Measurements from ENCODE around the gene PNLIPRP2.

The PNLIPRP2 gene

DNA sequence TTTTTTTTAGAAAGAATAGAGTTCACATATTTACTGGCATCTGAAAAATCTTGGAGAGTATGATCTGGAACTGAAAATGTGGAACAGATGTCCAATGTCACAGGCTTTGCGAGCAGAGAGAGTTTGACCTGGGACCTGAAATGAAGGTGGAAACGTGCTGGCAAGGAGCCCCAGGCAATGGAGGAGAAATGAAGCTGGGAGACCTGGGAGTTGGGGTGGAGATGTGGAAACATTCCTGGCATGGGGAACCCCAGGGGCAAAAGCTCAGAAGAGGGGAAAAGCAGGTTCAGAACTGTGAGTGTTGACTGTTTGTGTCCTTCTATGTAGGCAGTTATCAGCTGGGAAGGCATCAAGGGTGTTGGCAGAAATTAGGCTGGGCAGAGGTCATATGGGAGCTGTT, 7.3 kb upstream of the PNLIPRP2 start:
- DNase-seq, result no peak

DNA sequence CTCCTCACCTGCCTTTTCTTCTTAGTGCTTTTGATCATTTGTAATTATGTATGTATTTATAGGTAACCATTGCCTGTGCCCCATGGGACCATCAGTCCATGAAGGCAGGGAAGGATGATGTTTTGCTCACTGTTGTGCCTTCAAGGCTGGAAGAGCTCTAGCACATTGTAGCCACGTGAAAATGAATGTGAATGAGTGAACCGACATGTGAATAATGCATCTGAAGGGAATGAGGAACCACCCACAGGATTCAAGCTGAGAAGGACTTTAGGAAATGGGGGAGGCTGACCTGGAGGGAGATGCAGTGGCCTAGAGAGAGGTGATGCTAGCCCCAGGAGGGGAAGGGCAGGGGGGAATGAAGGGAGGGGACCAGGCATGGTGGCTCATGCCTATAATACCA, 6.0 kb upstream of the PNLIPRP2 start:
- DNase-seq, result no peak

- no peak for DNase-seq
These were observed 5.5 kb upstream of the PNLIPRP2 start for GRCh38 chr10:116615199-116615776.

GRCh38 chr10:116621476-116621875, 723 bp downstream of the PNLIPRP2 start:
- no peak for DNase-seq

- DNase-seq, result no peak
These were observed 1.3 kb downstream of the PNLIPRP2 start for GRCh38 chr10:116621934-116622655.

DNA sequence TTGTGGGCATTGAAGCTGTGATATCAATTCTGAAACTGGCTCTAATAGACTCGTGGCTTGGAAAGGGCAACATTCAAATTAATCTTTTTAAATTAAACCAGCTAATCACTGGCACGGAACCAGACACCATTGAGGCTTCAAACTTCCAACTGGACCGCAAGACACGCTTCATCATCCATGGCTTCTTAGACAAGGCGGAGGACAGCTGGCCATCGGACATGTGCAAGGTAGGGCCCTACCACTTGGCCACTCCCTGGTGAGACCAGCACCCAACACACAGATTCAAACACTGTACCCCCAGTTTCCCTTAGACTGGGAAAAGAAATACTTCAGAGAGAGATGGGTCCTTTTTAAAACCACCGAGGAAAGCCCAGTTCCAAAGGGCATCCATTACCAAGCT, 5.1 kb downstream of the PNLIPRP2 start:
- no peak for DNase-seq

DNA sequence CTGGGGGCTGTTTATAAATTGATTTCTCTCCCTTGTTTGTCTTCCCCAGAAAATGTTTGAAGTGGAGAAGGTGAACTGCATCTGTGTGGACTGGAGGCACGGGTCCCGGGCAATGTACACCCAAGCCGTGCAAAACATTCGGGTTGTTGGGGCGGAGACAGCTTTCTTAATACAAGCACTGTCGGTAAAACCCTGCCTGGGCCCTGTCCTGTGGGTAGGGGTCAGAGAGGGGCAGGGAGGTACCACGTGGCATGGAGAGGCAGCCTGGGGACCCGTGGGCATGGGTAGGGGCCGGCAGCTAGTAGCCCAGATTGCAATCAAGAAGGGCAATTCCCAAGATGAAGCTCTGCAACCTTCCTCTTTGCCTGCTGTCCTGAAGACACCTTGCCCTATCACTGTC, 6.1 kb downstream of the PNLIPRP2 start:
- DNase-seq, result no peak

GRCh38 chr10:116627386-116627933, 6.7 kb downstream of the PNLIPRP2 start:
- DNase-seq, result no peak

- no peak for DNase-seq
These were observed 8.6 kb downstream of the PNLIPRP2 start for GRCh38 chr10:116629340-116629739.

DNA sequence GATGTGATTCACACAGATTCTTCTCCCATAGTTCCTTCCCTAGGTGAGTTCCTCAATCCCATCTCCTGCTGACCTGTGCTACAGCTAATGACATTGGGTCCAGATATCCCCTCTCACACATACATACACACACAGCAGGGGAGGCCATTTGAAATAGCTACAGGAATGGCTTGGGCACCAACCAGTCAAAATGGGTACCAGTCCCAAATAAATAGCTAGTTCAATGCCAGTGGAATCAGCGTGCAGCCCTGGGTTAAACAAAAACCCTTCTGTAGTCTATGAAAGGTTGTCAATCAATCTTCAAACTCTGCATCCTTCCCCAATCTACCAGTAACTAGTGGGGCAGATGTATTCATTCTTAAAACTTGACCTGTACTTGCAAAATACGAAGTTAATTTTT, 9.3 kb downstream of the PNLIPRP2 start:
- no peak for DNase-seq

- DNase-seq, result no peak
These were observed 11.1 kb downstream of the PNLIPRP2 start for GRCh38 chr10:116631871-116632295.

DNA sequence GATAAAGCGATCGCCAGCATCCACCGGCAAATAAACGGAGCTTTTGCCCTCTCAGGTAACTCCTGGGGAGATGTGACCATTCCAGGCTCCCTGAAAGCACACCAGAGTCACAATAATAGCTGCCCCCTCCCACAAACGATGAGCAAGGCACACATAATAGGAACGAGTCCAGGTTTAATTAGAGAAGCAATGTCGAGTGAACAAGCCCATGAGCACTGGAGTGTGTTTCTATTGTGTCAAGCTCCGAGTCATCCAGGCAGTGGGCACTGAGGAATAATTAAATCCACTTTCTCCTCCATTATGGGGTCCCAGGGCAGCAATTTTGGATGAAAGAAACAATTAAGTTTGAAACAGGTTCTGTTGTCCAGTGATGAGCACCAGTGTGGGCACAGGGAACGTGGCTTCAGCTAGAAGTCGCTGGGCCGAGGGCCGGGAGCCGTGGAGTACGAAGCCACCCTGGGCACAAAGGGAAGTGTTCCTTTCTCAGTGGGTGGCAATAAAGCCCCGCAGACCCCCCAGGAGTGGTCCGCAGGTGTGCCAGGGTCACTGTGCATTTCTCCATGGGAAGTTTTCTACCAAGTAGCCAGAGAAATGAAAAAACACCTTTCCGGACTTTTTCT, 12.0 kb downstream of the PNLIPRP2 start:
- DNase-seq, result no peak

DNA sequence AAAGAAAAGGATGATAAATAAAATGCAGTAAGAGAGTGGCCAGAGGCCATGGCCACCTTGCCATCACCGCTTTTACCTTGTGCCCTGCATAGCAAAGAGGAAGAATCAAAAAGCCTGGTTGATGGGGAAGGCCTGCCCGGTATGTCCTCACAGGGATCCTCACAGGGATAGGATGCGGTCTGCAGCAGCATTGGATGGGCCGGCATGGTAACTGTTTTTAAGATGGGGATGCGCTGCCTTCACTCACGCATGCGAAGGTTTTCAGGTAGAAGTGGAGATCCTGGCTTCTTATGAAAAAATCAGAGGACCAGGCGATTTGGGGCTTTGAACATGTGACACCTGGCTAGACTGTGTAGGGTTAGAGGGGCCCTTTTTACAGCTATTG, 12.5 kb downstream of the PNLIPRP2 start:
- DNase-seq, result no peak

- DNase-seq, result no peak
These were observed 13.6 kb downstream of the PNLIPRP2 start for GRCh38 chr10:116634126-116634975.

GRCh38 chr10:116636385-116636784, 15.6 kb downstream of the PNLIPRP2 start:
- DNase-seq, result no peak

- no peak for DNase-seq
These were observed 16.2 kb downstream of the PNLIPRP2 start for GRCh38 chr10:116636976-116637375.

DNA sequence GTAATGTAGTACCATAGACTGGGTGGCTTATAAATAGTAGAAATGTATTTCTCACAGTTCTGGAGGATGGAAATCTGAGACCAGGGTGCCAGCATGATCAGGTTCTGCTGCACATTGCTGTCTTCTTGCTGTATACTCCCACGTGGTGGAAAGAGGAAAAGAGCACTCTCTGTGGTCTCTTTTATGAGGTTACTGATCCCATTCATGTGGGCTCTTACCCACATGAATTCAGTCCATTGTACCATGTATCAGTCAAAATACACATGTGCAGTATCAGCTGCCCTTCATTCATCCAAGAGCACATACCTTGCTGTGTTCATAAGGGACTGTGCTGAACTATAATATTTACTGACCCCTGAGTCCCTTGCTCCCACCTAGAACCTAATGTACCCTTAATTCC, 17.1 kb downstream of the PNLIPRP2 start:
- no peak for DNase-seq

DNA sequence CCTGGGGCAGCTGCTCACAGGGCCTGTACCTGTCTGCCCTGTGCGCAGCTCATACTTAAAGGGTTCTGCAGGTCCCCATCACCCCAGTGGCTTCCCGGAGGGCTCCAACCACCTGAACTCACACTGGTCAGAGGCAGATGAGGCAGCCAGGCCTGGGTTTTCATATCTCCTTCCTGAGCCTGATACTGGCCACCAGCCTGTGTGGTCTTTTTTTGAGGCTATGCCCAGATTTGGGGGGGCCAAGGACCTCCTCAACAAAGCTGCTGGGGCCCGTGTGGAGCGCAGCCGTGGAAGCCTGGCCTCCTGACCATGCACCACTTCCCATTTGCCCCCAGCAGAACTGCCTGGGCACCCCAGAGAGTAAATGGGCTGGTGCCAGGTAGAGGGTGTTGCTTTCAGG, 25.7 kb downstream of the PNLIPRP2 start:
- DNase-seq, result no peak

DNA sequence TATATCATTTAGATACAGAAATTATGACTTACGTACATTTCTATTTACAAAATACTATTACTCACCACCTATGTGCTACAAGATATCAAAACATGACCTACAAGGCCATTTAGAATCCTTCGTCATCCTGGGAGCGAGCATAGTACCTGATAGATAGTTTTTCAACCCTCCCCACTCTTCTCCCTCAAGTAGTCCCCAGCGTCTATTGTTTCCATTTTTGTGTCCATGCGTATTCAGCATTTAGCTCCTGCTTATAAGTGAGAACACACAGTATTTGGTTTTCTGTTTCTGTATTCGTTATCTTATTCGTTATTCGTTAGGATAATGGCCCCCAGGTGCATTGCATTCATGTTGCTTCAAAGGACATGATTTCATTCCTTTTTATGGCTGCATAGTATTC, 28.1 kb downstream of the PNLIPRP2 start:
- DNase-seq, result no peak

DNA sequence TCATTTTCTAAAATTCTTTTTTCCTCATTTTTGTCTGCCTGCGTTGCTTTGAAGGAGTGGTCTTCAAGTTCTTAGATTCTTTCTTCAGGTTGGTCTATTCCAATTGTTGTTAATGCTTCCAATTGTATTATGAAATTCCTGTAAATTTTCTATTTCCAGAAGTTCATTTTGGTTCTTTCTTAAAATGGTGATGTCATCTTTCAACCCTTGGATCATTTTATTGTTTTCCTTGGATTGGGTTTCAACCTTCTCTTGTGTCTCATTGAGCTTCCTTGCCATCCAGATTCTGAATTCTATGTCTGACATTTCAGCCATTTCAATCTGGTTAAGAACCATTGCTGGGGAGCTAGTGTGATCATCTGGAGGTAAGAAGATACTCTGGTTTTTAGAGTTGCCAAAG, 33.1 kb downstream of the PNLIPRP2 start:
- DNase-seq, result no peak

DNA sequence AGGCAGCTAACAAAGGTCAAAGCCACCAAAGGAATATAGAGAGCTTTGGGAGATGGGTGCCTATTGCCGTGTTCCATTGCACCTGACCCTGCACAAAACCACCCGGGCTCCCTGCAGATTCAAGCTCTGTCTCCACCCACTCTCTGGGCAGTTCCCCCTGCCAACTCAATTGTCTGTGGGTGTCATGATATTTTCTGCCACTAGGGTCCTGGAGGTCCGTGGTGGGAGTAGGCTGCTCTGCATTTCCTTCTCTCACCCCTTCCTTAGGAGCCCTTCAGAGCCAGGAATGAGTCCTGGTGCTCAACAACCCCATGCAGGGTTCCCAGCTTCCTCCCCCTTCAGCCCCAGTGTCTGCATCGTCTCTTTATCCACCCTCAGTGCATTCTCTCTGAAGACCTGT, 34.1 kb downstream of the PNLIPRP2 start:
- DNase-seq, result no peak

- DNase-seq, result no peak
These were observed 34.8 kb downstream of the PNLIPRP2 start for GRCh38 chr10:116655568-116655967.

DNA sequence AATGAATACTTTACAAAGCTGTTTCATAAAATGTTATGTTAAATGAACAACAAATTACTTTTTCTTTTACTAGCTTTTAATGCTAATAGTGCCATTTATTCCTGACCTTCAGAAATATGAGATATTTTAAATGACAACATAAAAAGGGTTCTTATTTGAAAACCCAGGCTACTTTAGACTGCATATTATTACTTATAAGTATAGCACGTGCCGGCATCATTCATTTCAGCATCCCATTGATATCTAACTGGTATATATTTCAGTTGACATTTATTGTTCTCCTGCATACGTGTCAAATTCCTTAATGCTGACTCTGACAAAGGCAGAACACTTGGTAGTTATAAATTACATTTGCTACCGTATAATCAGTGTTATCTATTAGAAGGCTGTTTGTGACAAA, 35.3 kb downstream of the PNLIPRP2 start:
- no peak for DNase-seq

All from GF-D8 (cell line).